Mesenchymal stem cell (in vitro differentiated cells and primary cell): ENCODE results near the gene RHOC.

Experiments
- DNase-seq: peaks from one replicate; pipeline ENCODE4 v3.0.0-alpha.2; 2013
- H2AFZ ChIP-seq: one replicate; pipeline ENCODE4 v1.6.1; 2013; ENCODE audit warnings: low read depth, mild to moderate bottlenecking, control low read depth, inconsistent platforms, low read length, moderate library complexity
- H2AK5ac ChIP-seq: 2 replicates; pipeline ENCODE4 v1.6.1; 2013; ENCODE audit warnings: low read length, moderate library complexity, mild to moderate bottlenecking, inconsistent platforms; ENCODE audit not compliant: severe bottlenecking
- H2BK120ac ChIP-seq: one replicate; pipeline ENCODE4 v1.6.1; 2013; ENCODE audit warnings: low read depth, mild to moderate bottlenecking, inconsistent platforms, low read length, moderate library complexity
- H2BK12ac ChIP-seq, 2 experiments: one replicate each; pipeline ENCODE4 v1.6.1; 2013; ENCODE audit warnings: inconsistent platforms in 2 of 2, low read length in 2 of 2, mild to moderate bottlenecking in 2 of 2, moderate library complexity in 2 of 2, control low read depth in 1 of 2
- H2BK15ac ChIP-seq: one replicate; pipeline ENCODE4 v1.6.1; 2013; ENCODE audit warnings: mild to moderate bottlenecking, low read depth, inconsistent platforms; ENCODE audit not compliant: poor library complexity, severe bottlenecking
- H2BK5ac ChIP-seq: 2 replicates; pipeline ENCODE4 v1.6.1; 2013; ENCODE audit warnings: low read depth, mild to moderate bottlenecking, low read length, control low read depth, inconsistent platforms; ENCODE audit not compliant: poor library complexity, severe bottlenecking
- H3K14ac ChIP-seq, 2 experiments: one replicate each; pipeline ENCODE4 v1.6.1; 2013; ENCODE audit warnings: inconsistent platforms in 2 of 2, low read length in 2 of 2, control low read depth in 1 of 2, mild to moderate bottlenecking in 1 of 2, moderate library complexity in 1 of 2
- H3K18ac ChIP-seq, 2 experiments: one replicate each; pipeline ENCODE4 v1.6.1; 2013; ENCODE audit warnings: inconsistent platforms in 2 of 2, low read length in 2 of 2, control low read depth in 1 of 2, low read depth in 1 of 2, mild to moderate bottlenecking in 1 of 2
- H3K23ac ChIP-seq, 2 experiments: one replicate each; pipeline ENCODE4 v1.6.1; 2013; ENCODE audit warnings: inconsistent platforms in 2 of 2, low read length in 2 of 2, mild to moderate bottlenecking in 2 of 2, moderate library complexity in 2 of 2, control low read depth in 1 of 2
- H3K27ac ChIP-seq: 2 replicates; pipeline ENCODE4 v1.5.1; 2013; ENCODE audit warnings: mild to moderate bottlenecking, moderate library complexity, low read length, control low read depth, inconsistent platforms; ENCODE audit not compliant: poor library complexity, severe bottlenecking
- H3K27me3 ChIP-seq, 2 experiments: 2 replicates each; pipeline versions ENCODE4 v1.6.1 to v1.7.0; 2013; ENCODE audit warnings: low read length in 2 of 2, mild to moderate bottlenecking in 2 of 2, moderate library complexity in 2 of 2, control low read depth in 1 of 2, inconsistent platforms in 1 of 2; ENCODE audit not compliant: control insufficient read depth in 1 of 2, insufficient read depth in 1 of 2
- H3K36me3 ChIP-seq, 2 experiments: 2 replicates each; pipeline versions ENCODE4 v1.6.1 to v1.7.0; 2013; ENCODE audit warnings: low read length in 2 of 2, control low read depth in 1 of 2, inconsistent platforms in 1 of 2, low read depth in 1 of 2, mild to moderate bottlenecking in 1 of 2; ENCODE audit not compliant: insufficient read depth in 2 of 2, control insufficient read depth in 1 of 2
- H3K4ac ChIP-seq, 2 experiments: one replicate each; pipeline ENCODE4 v1.6.1; 2013; ENCODE audit warnings: inconsistent platforms in 2 of 2, low read length in 2 of 2, mild to moderate bottlenecking in 2 of 2, moderate library complexity in 2 of 2, control low read depth in 1 of 2, low read depth in 1 of 2
- H3K4me1 ChIP-seq: 2 replicates; pipeline ENCODE4 v1.6.1; 2013; ENCODE audit warnings: low read depth, low read length, control low read depth; ENCODE audit not compliant: control insufficient read depth, insufficient read depth
- H3K4me2 ChIP-seq: 2 replicates; pipeline ENCODE4 v1.6.1; 2013; ENCODE audit warnings: low read length, mild to moderate bottlenecking, inconsistent platforms; ENCODE audit not compliant: poor library complexity, severe bottlenecking
- H3K4me3 ChIP-seq, 2 experiments: 2 replicates each; pipeline versions ENCODE4 v1.5.1 to v1.7.0; 2013; ENCODE audit warnings: low read length in 2 of 2, mild to moderate bottlenecking in 2 of 2, control low read depth in 1 of 2, low read depth in 1 of 2; ENCODE audit not compliant: insufficient read depth in 1 of 2
- H3K79me1 ChIP-seq: replicated peaks from 2 replicates; pipeline ENCODE4 v1.6.1; 2013; ENCODE audit warnings: mild to moderate bottlenecking, control low read depth, low read length, inconsistent platforms; ENCODE audit not compliant: poor library complexity, severe bottlenecking
- H3K9ac ChIP-seq: 2 replicates; pipeline ENCODE4 v1.7.0; 2013; ENCODE audit warnings: mild to moderate bottlenecking, low read length, moderate library complexity
- H3K9me3 ChIP-seq: 2 replicates; pipeline ENCODE4 v1.7.0; 2013; ENCODE audit warnings: mild to moderate bottlenecking, low read length; ENCODE audit not compliant: control insufficient read depth
- H4K8ac ChIP-seq: one replicate; pipeline ENCODE4 v1.6.1; 2013; ENCODE audit warnings: inconsistent platforms, mild to moderate bottlenecking, low read length, moderate library complexity
- H4K91ac ChIP-seq: one replicate; pipeline ENCODE4 v1.6.1; 2013; ENCODE audit warnings: mild to moderate bottlenecking, low read length, inconsistent platforms
- WGBS: methylation state at CpG from one replicate; pipeline ENCODE4 v1.1.7; 2013; ENCODE audit warnings: mixed read lengths; 5-methylcytosine and 5-hydroxymethylcytosine counted together

The RHOC gene

GRCh38 chr1:112673592-112674439, 33.1 kb downstream of the RHOC start:
- H2BK120ac ChIP-seq = no peak overlapping the region
- peak; percentile 74 for DNase-seq
- H3K9ac ChIP-seq = peak overlapping the region; percentile 96
- H3K14ac ChIP-seq = no peak overlapping the region
- H3K27me3 ChIP-seq = no peaks in the 10 kb centered on the region
- H3K36me3 ChIP-seq = peaks cover 0 to 49% of the 10 kb centered on the region in 2 experiments
- H3K18ac ChIP-seq = peak overlapping the region; percentile 49 to 88
- peak overlapping the region; percentile 49 to 74 for H3K4ac ChIP-seq
- no peaks in the 10 kb centered on the region for H3K9me3 ChIP-seq
- peak overlapping the region; percentile 90 to 94 for H3K4me3 ChIP-seq
- H2AFZ ChIP-seq = no peak overlapping the region
- H3K27ac ChIP-seq = peak overlapping the region; percentile 88
- no peak overlapping the region for H2BK5ac ChIP-seq
- H3K4me1 ChIP-seq = no peaks in the 10 kb centered on the region
- H4K8ac ChIP-seq = peak overlapping the region; percentile 51
- peak overlapping the region in 1 of 2 experiments; percentile 81 for H3K23ac ChIP-seq
- H4K91ac ChIP-seq = peak overlapping the region; percentile 19
- peaks cover 9% of the 10 kb centered on the region for H3K79me1 ChIP-seq
- peak overlapping the region in 1 of 2 experiments; percentile 12 for H2BK12ac ChIP-seq
- H2BK15ac ChIP-seq = peak overlapping the region; percentile 2
- peak overlapping the region; percentile 87 for H3K4me2 ChIP-seq
- WGBS = 11% methylated on average over 16 of the region's 18 CpGs
- no peak overlapping the region for H2AK5ac ChIP-seq

DNA sequence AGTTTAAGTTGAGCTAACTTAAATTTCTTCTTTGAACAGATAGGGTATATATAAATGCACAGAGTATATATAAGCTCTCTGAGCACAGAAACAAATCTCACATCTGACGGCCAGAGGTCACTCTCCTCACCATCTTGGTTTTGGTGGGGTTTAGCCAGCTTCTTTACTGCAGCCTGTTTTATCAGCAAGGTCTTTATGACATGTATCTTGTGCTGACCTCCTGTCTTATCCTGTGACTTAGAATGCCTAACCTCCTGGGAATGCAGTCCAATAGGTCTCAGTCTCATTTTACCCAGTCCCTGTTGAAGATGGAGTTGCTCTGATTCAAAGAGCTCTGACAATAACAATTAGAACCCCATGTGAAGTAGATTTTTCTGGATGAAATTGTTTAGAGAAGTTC, 34.1 kb downstream of the RHOC start:
- H4K91ac ChIP-seq = no peak overlapping the region
- no peak overlapping the region for H2BK120ac ChIP-seq
- 75% methylated on average over 1 of the region's 1 CpG for WGBS
- H3K4me1 ChIP-seq = no peaks in the 10 kb centered on the region
- H2BK12ac ChIP-seq = no peak overlapping the region
- H4K8ac ChIP-seq = no peak overlapping the region
- no peak overlapping the region for H2BK15ac ChIP-seq
- no peak overlapping the region for H3K4ac ChIP-seq
- no peak overlapping the region for H2BK5ac ChIP-seq
- no peak overlapping the region for H3K9ac ChIP-seq
- H2AK5ac ChIP-seq = no peak overlapping the region
- no peak overlapping the region for H3K4me2 ChIP-seq
- peaks cover 6% of the 10 kb centered on the region for H3K79me1 ChIP-seq
- H2AFZ ChIP-seq = no peak overlapping the region
- H3K9me3 ChIP-seq = no peaks in the 10 kb centered on the region
- H3K36me3 ChIP-seq = peaks cover 6 to 58% of the 10 kb centered on the region in 2 experiments
- H3K27me3 ChIP-seq = no peaks in the 10 kb centered on the region
- H3K14ac ChIP-seq = no peak overlapping the region
- no peak for DNase-seq
- H3K23ac ChIP-seq = no peak overlapping the region
- no peak overlapping the region for H3K18ac ChIP-seq
- no peak overlapping the region for H3K27ac ChIP-seq
- H3K4me3 ChIP-seq = no peak overlapping the region

DNA sequence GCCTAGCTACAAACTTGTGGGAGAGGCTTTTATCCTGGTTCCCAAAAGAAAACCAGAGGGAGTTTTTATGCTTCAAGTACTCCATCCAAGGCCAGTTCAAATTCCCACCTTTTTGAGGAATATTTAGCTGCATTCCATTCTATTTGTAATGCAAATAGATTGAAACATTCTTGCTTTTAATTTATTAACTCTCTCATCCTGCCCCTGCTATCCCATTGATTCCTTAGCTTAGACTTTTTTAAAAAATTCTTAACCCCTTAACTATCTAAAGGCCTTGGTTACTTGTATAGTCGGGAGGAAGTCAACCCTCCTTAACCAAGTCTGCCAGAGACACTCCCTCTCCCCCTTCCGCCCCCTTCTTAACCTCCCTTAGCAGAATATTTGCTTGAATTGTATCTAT, 34.9 kb downstream of the RHOC start:
- H3K14ac ChIP-seq = no peak overlapping the region

GRCh38 chr1:112666946-112667345, 40.0 kb downstream of the RHOC start:
- H2BK5ac ChIP-seq = no peak overlapping the region
- H2BK120ac ChIP-seq = no peak overlapping the region
- no peak overlapping the region for H2AK5ac ChIP-seq
- no peak for DNase-seq
- H2BK15ac ChIP-seq = no peak overlapping the region
- H3K23ac ChIP-seq = no peak overlapping the region
- no peak overlapping the region for H3K27ac ChIP-seq
- H2BK12ac ChIP-seq = no peak overlapping the region
- WGBS = 88% methylated on average over 1 of the region's 2 CpGs
- no peak overlapping the region for H3K14ac ChIP-seq
- no peak overlapping the region for H3K4me2 ChIP-seq
- no peaks in the 10 kb centered on the region for H3K9me3 ChIP-seq
- H3K9ac ChIP-seq = no peak overlapping the region
- no peak overlapping the region for H3K18ac ChIP-seq
- peaks cover 25 to 94% of the 10 kb centered on the region in 2 experiments for H3K36me3 ChIP-seq
- no peak overlapping the region for H4K91ac ChIP-seq
- H3K4me1 ChIP-seq = no peaks in the 10 kb centered on the region
- H3K27me3 ChIP-seq = no peaks in the 10 kb centered on the region
- H3K79me1 ChIP-seq = peaks cover 3% of the 10 kb centered on the region
- H4K8ac ChIP-seq = no peak overlapping the region
- no peak overlapping the region for H3K4me3 ChIP-seq
- no peak overlapping the region for H3K4ac ChIP-seq
- no peak overlapping the region for H2AFZ ChIP-seq

More for the DNA sequence above, 34.9 kb downstream of the RHOC start:
- Histone ChIP-seq H3K23ac (no peak overlapping the region), H3K27ac (peak overlapping the region; percentile 61), H3K18ac (no peak overlapping the region), H2AK5ac (no peak overlapping the region), H3K9ac (no peak overlapping the region), H3K4me1 (no peaks in the 10 kb centered on the region), H3K36me3 (peaks cover 11 to 61% of the 10 kb centered on the region in 2 experiments), H3K4ac (no peak overlapping the region), H2BK12ac (no peak overlapping the region), H3K27me3 (no peaks in the 10 kb centered on the region), H4K91ac (no peak overlapping the region), H2BK5ac (no peak overlapping the region), H4K8ac (no peak overlapping the region), H2AFZ (no peak overlapping the region), H2BK15ac (no peak overlapping the region), H3K4me2 (no peak overlapping the region), H3K9me3 (no peaks in the 10 kb centered on the region), H2BK120ac (no peak overlapping the region), H3K4me3 (no peak overlapping the region), H3K79me1 (peaks cover 2% of the 10 kb centered on the region)
- no peak for DNase-seq
- 83% methylated on average over 2 of the region's 2 CpGs for WGBS
